ENCODE results near the gene NKAIN2.

The NKAIN2 gene

DNA sequence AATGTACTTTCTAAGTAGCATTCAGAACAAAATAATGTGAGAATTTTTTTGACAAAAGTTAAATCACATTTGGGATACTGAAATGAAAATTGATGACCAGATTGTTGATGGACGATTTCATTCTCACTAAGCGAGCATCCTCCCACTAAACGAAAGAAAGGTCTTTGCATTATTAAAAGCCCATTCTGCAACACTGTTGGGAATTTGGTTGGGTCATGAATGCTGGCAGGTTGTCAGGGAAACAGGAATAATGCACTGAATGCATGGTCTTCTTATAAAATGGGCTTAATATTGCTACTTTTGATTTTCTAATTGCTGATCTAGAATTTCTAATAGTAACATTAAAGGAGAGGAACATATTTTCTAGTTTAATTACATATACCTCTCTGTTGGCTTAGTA is 229.8 kb downstream of the NKAIN2 start:
- no peak for TF ChIP-seq Cebpa-rat (IDR thresholded peaks at IDR 0.05)
- Histone ChIP-seq H3K4me3 (no peak overlapping the region), H3K9me3 (no peaks in the 10 kb centered on the region), H3K36me3 (no peaks in the 10 kb centered on the region), H3K9ac (no peak overlapping the region), H3K4me1 (no peaks in the 10 kb centered on the region), H3K27ac (no peak overlapping the region), H3K4me2 (no peak overlapping the region), H3K27me3 (no peaks in the 10 kb centered on the region), H4K20me1 (no peaks in the 10 kb centered on the region)

- H3K27ac ChIP-seq, result no peak overlapping the region
- no peaks in the 10 kb centered on the region for H4K20me1 ChIP-seq
- H3K4me2 ChIP-seq, result no peak overlapping the region
- H3K27me3 ChIP-seq, result no peaks in the 10 kb centered on the region
- no peaks in the 10 kb centered on the region for H3K9me3 ChIP-seq
- TF ChIP-seq Cebpa-rat (IDR thresholded peaks at IDR 0.05), result no peak
- H3K9ac ChIP-seq, result no peak overlapping the region
- H3K36me3 ChIP-seq, result no peaks in the 10 kb centered on the region
- no peak overlapping the region for H3K4me3 ChIP-seq
- no peaks in the 10 kb centered on the region for H3K4me1 ChIP-seq
Observed at GRCh38 chr6:124036384-124036783, 232.7 kb downstream of the NKAIN2 start.

GRCh38 chr6:124040655-124041054 is 237.0 kb downstream of the NKAIN2 start:
- Histone ChIP-seq H3K9ac (no peak overlapping the region), H4K20me1 (no peaks in the 10 kb centered on the region), H3K9me3 (no peaks in the 10 kb centered on the region), H3K4me2 (no peak overlapping the region), H3K4me1 (no peaks in the 10 kb centered on the region), H3K4me3 (no peak overlapping the region), H3K36me3 (no peaks in the 10 kb centered on the region), H3K27ac (no peak overlapping the region), H3K27me3 (no peaks in the 10 kb centered on the region)
- TF ChIP-seq Cebpa-rat (IDR thresholded peaks at IDR 0.05), result no peak

DNA sequence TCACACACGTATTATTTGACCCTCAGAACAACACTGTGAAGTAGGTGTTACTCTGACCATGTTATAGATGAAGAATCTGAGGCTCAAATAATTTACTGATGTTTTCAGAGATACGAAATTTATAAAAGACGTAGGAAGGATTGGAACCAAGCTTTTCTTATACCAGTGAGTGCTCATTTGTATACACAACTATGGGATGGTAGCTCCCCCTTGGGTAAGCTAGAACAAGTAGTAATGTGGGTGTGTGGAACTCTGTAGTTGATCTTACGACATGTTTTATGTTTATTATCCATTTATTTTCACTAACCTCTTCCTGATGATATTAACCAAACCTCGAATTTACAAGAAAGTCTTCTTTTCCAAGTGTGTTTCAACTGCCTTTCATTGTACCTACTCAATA is 248.5 kb downstream of the NKAIN2 start:
- Histone ChIP-seq H3K27ac (no peak overlapping the region), H3K4me1 (no peaks in the 10 kb centered on the region)

DNA sequence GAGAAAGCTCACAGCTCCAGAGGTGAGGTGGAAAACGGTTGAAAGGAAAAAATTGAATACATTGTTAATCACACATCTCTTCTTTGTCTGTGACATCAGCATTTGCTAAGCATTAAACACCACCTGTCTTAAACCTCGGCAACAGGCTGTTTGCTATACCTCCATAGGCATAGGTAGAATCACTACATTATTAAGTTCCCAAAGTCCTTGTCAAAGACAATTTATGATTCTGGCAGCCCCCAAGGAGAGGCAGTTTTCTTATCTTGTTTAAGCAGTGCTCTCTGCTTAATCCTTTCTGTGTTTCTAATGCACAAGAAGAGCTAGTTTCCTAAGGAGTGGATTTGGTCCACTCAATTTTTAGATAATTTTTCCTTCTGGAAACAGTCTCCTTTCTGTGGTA is 249.7 kb downstream of the NKAIN2 start:
- H3K4me3 ChIP-seq, result no peak overlapping the region
- no peaks in the 10 kb centered on the region for H3K27me3 ChIP-seq
- H3K4me2 ChIP-seq, result no peak overlapping the region
- no peak overlapping the region for H3K9ac ChIP-seq
- H3K4me1 ChIP-seq, result no peaks in the 10 kb centered on the region
- no peak for TF ChIP-seq Cebpa-rat (IDR thresholded peaks at IDR 0.05)
- H4K20me1 ChIP-seq, result no peaks in the 10 kb centered on the region
- no peaks in the 10 kb centered on the region for H3K9me3 ChIP-seq
- H3K27ac ChIP-seq, result no peak overlapping the region
- H3K36me3 ChIP-seq, result no peaks in the 10 kb centered on the region

More for the DNA sequence above, 248.5 kb downstream of the NKAIN2 start:
- H3K9me3 ChIP-seq, result no peaks in the 10 kb centered on the region
- H3K4me2 ChIP-seq, result no peak overlapping the region
- no peaks in the 10 kb centered on the region for H3K27me3 ChIP-seq
- no peak overlapping the region for H3K4me3 ChIP-seq
- H3K36me3 ChIP-seq, result no peaks in the 10 kb centered on the region
- no peak overlapping the region for H3K9ac ChIP-seq
- no peak for TF ChIP-seq Cebpa-rat (IDR thresholded peaks at IDR 0.05)
- H4K20me1 ChIP-seq, result no peaks in the 10 kb centered on the region

- no peak for TF ChIP-seq Cebpa-rat (IDR thresholded peaks at IDR 0.05)
- no peak overlapping the region for H3K27ac ChIP-seq
- H3K9ac ChIP-seq, result no peak overlapping the region
- H3K36me3 ChIP-seq, result no peaks in the 10 kb centered on the region
- H3K9me3 ChIP-seq, result no peaks in the 10 kb centered on the region
- no peak overlapping the region for H3K4me2 ChIP-seq
- no peak overlapping the region for H3K4me3 ChIP-seq
- H3K27me3 ChIP-seq, result no peaks in the 10 kb centered on the region
- no peaks in the 10 kb centered on the region for H4K20me1 ChIP-seq
- H3K4me1 ChIP-seq, result no peaks in the 10 kb centered on the region
Observed at GRCh38 chr6:124054034-124054433, 250.4 kb downstream of the NKAIN2 start.

DNA sequence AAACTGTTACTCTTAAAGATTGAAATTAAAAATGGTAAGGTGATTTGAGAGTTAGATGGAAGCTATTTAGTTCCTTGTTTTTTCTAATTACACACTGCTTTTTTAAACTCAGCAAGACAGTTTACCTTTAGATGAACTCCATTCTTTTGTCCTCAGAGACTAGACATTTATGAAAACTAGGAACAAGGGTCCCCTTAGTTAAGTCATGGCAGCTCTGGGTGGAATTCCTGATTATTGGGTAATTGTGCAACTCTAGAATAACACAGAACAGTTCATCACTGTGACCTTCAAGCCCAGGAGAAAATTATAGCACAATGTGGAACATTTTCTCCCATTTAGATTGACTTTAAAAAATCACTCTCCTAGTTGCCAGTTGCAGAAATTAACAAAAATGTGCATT is 251.7 kb downstream of the NKAIN2 start:
- Histone ChIP-seq H3K4me1 (no peaks in the 10 kb centered on the region), H3K4me3 (no peak overlapping the region), H3K36me3 (no peaks in the 10 kb centered on the region), H3K27me3 (no peaks in the 10 kb centered on the region), H4K20me1 (no peaks in the 10 kb centered on the region), H3K9me3 (no peaks in the 10 kb centered on the region), H3K4me2 (no peak overlapping the region), H3K27ac (no peak overlapping the region), H3K9ac (no peak overlapping the region)
- no peak for TF ChIP-seq Cebpa-rat (IDR thresholded peaks at IDR 0.05)

GRCh38 chr6:124055963-124056362 is 252.3 kb downstream of the NKAIN2 start:
- H3K4me2 ChIP-seq, result no peak overlapping the region
- H3K27me3 ChIP-seq, result no peaks in the 10 kb centered on the region
- no peak overlapping the region for H3K9ac ChIP-seq
- H3K9me3 ChIP-seq, result no peaks in the 10 kb centered on the region
- no peak for TF ChIP-seq Cebpa-rat (IDR thresholded peaks at IDR 0.05)
- H3K27ac ChIP-seq, result no peak overlapping the region
- H3K4me1 ChIP-seq, result no peaks in the 10 kb centered on the region
- no peaks in the 10 kb centered on the region for H3K36me3 ChIP-seq
- H3K4me3 ChIP-seq, result no peak overlapping the region
- H4K20me1 ChIP-seq, result no peaks in the 10 kb centered on the region

DNA sequence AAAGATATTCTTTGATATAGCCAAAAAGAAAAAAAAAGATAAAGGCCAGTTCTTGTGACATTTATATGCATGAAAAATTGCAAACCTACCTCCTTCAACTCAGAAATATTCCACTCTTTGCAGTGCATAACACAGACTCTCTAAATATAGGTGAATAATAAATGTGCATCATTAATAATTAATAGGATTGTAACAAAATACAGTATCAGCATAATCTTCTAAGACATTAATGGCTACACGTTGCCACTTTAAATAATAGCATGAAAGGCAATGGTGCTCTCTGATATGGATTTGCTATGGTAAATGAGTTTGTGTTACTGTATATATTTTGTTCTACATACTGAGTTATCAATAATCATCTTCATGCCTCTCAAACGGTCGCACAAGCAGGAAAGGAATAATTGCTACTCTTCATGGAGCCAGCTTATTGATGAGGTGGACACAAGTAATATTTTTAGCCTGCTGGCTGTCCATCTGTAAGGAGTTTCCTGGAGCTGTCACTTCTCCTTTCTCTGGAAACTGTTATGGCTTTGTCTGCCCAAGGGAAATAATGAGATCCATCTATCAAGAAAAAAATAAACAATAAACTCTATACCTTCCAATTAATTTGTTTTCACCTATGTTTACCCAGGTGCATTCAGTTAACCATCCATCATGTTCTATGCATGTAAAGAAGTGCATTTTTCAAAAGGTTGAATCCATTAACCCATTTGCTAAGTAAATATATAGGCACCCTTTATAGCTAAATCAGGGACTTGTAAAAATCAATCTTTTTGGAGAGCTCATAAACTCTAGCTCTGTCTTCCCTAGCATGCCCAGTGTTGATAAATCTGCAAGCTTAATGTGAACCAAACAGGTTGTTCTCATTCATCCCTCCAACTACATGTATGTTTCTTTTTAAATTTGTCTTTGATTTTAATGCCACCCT is 253.0 kb downstream of the NKAIN2 start:
- no peaks in the 10 kb centered on the region for H4K20me1 ChIP-seq
- H3K27me3 ChIP-seq, result no peaks in the 10 kb centered on the region
- no peaks in the 10 kb centered on the region for H3K4me1 ChIP-seq
- H3K9ac ChIP-seq, result no peak overlapping the region
- no peak overlapping the region for H3K27ac ChIP-seq
- no peak for TF ChIP-seq Cebpa-rat (IDR thresholded peaks at IDR 0.05)
- no peak overlapping the region for H3K4me2 ChIP-seq
- H3K36me3 ChIP-seq, result no peaks in the 10 kb centered on the region
- no peak overlapping the region for H3K4me3 ChIP-seq
- H3K9me3 ChIP-seq, result no peaks in the 10 kb centered on the region

- Histone ChIP-seq H3K4me3 (no peak overlapping the region), H3K9ac (no peak overlapping the region), H3K27me3 (no peaks in the 10 kb centered on the region), H3K36me3 (no peaks in the 10 kb centered on the region), H3K27ac (no peak overlapping the region), H4K20me1 (no peaks in the 10 kb centered on the region), H3K4me2 (no peak overlapping the region), H3K9me3 (no peaks in the 10 kb centered on the region), H3K4me1 (no peaks in the 10 kb centered on the region)
- TF ChIP-seq Cebpa-rat (IDR thresholded peaks at IDR 0.05), result no peak
Observed at GRCh38 chr6:124057461-124057860, 253.8 kb downstream of the NKAIN2 start.
